HG03520 (cell line): ENCODE data around the gene NDUFAF8.

Source experiments
- ATAC-seq: cut with Tn5 transposase; IDR thresholded peaks from one replicate; pipeline ENCODE4 v1.9.1; 2021; ENCODE audit warnings: mild to moderate bottlenecking, moderate library complexity; ENCODE audit not compliant: unreplicated experiment

NDUFAF8 gene

GRCh38 chr17:81237591-81238489 is 1.3 kb upstream of the NDUFAF8 start:
- no peak for ATAC-seq

- no peak for ATAC-seq
These were observed 666 bp upstream of the NDUFAF8 start for GRCh38 chr17:81238490-81238814.

GRCh38 chr17:81239714-81240555 is 817 bp downstream of the NDUFAF8 start:
- no peak for ATAC-seq

GRCh38 chr17:81240761-81241160 is 1.6 kb downstream of the NDUFAF8 start:
- ATAC-seq: no peak

- no peak for ATAC-seq
These were observed 2.1 kb downstream of the NDUFAF8 start for GRCh38 chr17:81241203-81241602.

GRCh38 chr17:81241648-81242420 is 2.7 kb downstream of the NDUFAF8 start:
- ATAC-seq: no peak

- no peak for ATAC-seq
These were observed 3.6 kb downstream of the NDUFAF8 start for GRCh38 chr17:81242421-81243332.

DNA sequence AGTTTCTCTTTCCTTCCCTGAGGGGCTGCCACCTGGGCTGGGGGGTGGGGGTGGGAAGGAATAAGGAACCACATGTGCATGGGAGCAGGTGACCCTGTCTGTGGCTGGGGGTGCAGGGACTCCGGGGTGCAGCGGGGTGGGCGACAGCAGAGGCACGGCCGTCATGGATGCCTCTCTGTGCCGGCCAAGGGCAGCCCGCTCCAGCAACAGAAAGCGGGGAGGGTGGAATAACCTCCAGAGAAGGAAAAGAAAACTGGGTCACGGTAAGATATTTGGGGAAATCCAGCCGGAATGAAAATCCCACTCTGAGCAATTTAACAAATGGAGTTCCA is 4.2 kb downstream of the NDUFAF8 start:
- no peak for ATAC-seq

- ATAC-seq: no peak
These were observed 5.4 kb downstream of the NDUFAF8 start for GRCh38 chr17:81244358-81245023.

DNA sequence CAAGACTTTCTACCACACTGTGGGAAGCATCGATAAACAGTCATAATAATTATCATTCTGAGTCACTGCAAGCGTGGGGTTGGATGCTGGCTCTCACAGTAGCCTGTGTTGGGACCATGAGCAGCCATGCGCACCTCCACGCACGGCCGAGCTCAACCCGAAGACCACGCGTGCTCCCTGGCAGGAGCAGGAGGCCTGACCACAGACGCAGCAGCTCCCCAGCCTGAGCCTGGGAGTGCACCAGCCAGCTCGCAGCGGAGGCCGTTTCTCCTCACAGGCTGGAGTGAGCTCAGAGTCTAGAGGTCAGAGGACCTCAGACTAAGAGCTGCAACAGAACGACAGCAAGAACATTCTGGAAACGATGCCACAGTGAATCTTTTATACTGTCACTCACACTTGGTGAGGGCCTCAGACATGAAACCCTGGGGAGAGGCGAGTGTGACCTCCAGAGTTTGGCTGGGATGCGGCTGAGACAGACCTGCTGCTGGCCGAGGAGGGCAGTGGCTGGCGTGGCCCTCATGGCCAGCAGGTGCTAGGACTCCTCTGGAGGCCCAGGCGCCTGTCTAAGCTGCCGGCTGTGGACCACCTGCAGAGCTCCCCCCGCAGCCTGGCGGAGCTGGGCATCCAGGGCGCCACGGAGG is 6.0 kb downstream of the NDUFAF8 start:
- no peak for ATAC-seq

DNA sequence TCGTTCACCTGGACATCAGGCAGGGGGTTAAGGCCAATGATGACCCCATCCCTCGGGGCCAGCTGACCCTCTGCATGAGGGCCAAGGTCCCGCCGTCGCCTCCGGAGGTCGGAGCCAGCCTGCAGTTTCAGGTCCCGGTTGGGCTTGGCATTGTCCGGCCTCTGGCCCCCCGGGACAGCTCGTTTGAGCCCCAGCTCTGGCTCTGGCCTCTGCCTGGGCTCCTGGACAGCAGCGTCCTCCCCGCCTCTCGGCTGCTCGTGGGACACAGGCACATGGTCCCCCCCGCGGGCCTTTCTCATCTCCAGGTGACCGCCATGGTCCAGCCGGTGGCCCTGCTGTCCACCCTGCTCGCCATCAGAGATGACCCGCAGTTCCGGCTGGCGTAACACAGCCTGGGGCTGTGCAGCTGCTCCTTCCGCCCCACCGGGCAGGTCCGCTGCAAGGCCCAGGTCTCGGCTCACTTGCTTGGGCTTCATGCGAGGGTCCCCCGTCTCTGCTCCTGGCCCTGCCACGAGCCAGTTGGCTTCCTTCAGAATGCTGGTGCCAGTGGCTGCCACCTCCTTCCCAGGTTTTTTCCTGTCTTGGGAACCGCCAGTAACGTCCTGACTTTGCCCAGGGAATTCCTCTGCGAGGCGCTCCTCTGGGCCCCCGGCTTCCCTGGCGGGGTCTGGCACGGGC is 6.7 kb downstream of the NDUFAF8 start:
- no peak for ATAC-seq

GRCh38 chr17:81246343-81246670 is 7.2 kb downstream of the NDUFAF8 start:
- ATAC-seq: no peak

DNA sequence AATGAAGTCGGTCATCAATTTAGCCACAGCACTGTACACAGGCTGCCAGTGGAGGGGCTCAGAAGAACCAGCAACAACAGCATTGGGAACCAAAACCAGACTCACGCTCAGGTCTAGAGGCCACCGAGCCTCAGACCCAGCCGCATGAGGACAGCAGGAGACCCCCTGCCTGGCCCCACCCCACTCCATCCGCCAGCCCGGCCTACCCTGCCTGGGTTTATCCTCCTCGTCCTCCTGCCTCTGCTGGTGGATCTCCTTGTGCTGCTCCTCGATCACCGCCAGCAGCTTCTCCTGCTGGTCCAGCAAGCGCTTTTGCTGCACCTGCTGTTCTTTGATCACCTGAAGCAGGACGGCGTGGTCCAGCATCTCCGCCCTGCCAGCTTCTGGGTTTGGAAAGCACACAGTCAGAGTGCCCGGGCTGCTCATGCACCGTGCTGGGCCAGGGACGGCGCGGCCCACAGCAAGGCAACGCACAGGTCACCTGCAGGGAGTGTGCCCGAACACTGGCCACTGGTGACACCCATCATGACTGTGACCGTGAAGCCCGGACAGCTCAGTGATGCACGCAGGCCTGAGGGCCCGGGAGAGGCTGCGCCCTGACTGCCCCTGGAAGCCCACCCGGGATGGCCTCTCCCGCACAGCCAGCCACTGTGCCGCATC is 7.7 kb downstream of the NDUFAF8 start:
- ATAC-seq: no peak

DNA sequence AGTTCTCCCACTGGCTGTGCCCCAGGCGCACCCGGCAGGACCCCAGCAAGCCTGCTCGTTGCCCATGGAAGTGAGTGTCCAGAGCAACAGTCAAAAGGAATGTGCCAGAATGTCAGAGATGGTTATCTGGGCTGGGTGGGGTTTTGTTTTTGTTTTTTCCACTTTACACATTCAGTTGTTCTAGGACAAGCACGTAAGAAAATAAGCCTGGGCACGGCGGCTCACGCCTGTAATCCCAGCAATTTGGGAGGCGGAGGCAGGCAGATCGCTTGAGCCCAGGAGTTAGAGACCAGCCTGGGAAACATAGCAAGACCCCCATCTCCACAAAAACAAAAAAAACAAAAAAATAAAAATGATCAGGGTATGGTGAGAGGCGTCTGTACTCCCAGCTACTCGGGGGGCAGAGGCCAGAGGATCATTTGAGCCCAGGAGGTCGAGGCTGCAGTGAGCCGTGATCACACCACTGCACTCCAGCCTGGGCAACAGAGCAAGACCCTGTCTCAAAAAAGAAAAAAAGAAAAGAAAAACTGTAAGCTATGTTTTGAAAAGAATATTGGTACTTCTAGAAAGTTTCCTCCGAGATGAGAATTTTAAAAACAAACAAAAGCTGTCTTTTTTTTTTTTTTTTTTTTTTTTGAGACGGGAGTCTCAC is 8.3 kb downstream of the NDUFAF8 start:
- no peak for ATAC-seq

DNA sequence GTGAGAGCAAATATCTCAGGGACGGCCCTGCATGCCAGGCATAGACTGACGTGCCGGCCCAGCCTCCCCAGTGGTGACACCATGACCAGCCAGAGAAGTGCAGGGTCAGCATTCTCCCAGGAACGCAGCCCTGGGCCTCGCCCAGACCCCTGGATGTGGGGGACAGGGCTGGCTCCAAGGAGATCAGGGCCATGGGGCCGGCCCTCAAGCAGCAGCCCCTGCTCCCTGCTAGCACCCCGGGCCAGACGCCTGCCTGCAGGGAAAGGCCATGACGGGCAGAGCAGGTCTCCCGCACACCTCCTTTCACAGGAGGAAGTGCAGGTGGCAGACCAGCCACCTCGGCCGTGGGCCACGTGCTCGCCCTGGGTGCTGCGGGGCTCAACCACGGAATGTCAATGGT is 9.5 kb downstream of the NDUFAF8 start:
- ATAC-seq: no peak

DNA sequence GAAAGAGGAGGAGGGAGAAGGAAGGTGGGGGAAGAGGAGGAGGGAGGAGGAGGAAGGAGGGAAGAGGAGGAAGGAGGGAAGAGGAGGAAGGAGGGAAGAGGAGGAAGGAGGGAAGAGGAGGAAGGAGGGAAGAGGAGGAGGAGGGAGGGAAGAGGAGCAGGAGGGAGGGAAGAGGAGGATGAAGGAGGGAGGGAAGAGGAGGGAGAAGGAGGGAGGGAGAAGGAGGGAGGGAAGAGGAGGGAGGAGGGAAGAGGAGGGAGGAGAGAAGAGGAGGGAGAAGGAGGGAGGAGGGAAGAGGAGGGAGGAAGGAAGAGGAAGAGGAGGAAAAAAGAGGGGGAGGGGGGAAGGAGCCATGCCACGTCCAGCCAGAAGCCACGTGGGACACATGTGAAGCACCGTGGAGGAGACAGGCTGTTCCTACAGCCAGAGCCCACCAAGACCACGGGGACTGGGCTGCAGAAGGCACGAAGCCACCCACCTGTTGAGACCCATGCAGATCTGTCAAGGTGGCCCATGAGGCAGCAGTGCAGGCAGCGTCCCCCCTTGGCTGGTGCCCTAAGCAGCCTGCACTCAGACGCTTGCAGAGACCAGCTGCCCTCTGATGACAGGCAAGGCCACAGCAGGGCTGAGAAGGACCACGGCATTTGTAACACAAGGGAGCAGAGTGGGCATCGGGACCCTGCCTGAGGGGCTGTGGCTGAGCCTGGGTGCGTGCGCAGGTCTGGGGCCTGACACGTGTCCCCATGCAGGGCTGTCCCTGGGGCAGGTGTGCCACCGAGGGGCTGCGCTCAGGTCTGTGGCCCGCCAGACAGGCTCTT is 10.3 kb downstream of the NDUFAF8 start:
- ATAC-seq: no peak
